ENCODE data around the gene SCARF1.

DNA sequence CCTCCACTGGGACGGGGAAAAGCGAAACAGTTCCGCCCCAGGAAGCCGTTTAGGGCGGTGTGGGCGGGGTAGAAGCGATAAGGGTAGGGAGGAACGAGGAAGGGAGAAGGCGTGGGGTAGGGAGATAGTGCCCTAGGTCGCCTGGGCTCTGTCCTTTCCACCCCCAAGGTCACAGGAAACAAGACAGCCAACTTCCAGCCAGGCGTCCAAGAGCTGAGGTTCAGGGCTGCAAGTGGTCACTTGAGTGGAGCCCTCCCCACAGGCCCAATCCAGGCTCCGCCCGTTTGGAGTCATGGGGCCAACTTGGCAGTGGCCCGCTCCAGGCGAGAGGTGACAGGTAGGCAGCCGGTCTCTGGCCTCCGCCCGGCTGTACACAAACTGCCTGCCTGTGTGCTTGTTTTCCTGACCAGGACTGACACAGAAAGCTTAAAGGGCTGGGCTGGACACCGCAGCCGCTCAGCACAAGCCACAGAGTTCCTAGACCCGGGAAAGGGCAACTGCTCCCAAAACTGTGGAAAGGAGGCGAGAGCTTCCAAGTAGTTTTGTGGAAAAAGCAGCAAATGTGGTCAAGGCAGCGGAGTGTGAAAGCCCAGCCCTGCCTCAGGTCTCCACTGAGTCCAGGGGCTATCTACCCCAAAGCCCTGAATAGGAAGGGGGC is 4.4 kb upstream of the SCARF1 start, which contains the start of gene RILP:
- TF ChIP-seq, protein P1, sequence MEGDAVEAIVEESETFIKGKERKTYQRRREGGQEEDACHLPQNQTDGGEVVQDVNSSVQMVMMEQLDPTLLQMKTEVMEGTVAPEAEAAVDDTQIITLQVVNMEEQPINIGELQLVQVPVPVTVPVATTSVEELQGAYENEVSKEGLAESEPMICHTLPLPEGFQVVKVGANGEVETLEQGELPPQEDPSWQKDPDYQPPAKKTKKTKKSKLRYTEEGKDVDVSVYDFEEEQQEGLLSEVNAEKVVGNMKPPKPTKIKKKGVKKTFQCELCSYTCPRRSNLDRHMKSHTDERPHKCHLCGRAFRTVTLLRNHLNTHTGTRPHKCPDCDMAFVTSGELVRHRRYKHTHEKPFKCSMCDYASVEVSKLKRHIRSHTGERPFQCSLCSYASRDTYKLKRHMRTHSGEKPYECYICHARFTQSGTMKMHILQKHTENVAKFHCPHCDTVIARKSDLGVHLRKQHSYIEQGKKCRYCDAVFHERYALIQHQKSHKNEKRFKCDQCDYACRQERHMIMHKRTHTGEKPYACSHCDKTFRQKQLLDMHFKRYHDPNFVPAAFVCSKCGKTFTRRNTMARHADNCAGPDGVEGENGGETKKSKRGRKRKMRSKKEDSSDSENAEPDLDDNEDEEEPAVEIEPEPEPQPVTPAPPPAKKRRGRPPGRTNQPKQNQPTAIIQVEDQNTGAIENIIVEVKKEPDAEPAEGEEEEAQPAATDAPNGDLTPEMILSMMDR (tag by site-specific recombination; IDR thresholded peaks at IDR 0.05): no peak
- TF ChIP-seq SP2 (tag by site-specific recombination; IDR thresholded peaks at IDR 0.05): peak; percentile 76
